ENCODE data around the gene CREB3L1.
"Not testable (repeated sequence)": the region's sequence is repeated elsewhere in the genome, so short reads cannot be mapped to it uniquely, and the experiment has no call there.

The CREB3L1 gene

GRCh38 chr11:46248289-46249102, 29.0 kb upstream of the CREB3L1 start:
- DNase-seq: no peak

GRCh38 chr11:46249103-46249937, 28.1 kb upstream of the CREB3L1 start:
- no peak for DNase-seq

- no peak for DNase-seq
Measured at GRCh38 chr11:46249938-46250744, 27.3 kb upstream of the CREB3L1 start.

- no peak for DNase-seq
Measured at GRCh38 chr11:46250745-46251052, 26.8 kb upstream of the CREB3L1 start.

GRCh38 chr11:46251954-46252353, 25.5 kb upstream of the CREB3L1 start:
- no peak for DNase-seq

- DNase-seq: no peak
Measured at GRCh38 chr11:46252373-46252914, 25.0 kb upstream of the CREB3L1 start.

GRCh38 chr11:46253258-46254132, 24.0 kb upstream of the CREB3L1 start:
- no peak for DNase-seq

GRCh38 chr11:46254133-46254491, 23.4 kb upstream of the CREB3L1 start:
- no peak for DNase-seq

- no peak for DNase-seq
Measured at GRCh38 chr11:46256540-46257001, 20.9 kb upstream of the CREB3L1 start.

GRCh38 chr11:46259347-46259746, 18.1 kb upstream of the CREB3L1 start:
- not testable (repeated sequence) for DNase-seq

- no peak for DNase-seq
Measured at GRCh38 chr11:46259971-46260560, 17.4 kb upstream of the CREB3L1 start.

GRCh38 chr11:46263120-46263519, 14.3 kb upstream of the CREB3L1 start:
- no peak for DNase-seq

GRCh38 chr11:46264030-46264429, 13.4 kb upstream of the CREB3L1 start:
- DNase-seq: no peak

GRCh38 chr11:46264976-46265375, 12.5 kb upstream of the CREB3L1 start:
- DNase-seq: no peak

GRCh38 chr11:46265764-46266163, 11.7 kb upstream of the CREB3L1 start:
- DNase-seq: no peak

GRCh38 chr11:46267930-46268329, 9.5 kb upstream of the CREB3L1 start:
- no peak for DNase-seq

GRCh38 chr11:46270684-46271083, 6.8 kb upstream of the CREB3L1 start:
- no peak for DNase-seq

GRCh38 chr11:46271407-46271806, 6.1 kb upstream of the CREB3L1 start:
- DNase-seq: no peak

- DNase-seq: no peak
Measured at GRCh38 chr11:46271875-46272815, 5.3 kb upstream of the CREB3L1 start.

GRCh38 chr11:46272816-46273427, 4.5 kb upstream of the CREB3L1 start:
- no peak for DNase-seq
